Ishikawa (cell line): Measurements from ENCODE around the gene ACSF3.
A peak's percentile ranks its signal among the peaks of the same experiment; 100 is the strongest.

Source experiments
- CEBPB ChIP-seq: IDR thresholded peaks from 2 replicates; pipeline ENCODE4 v1.6.1; 2012
- CREB1 ChIP-seq: IDR thresholded peaks from 2 replicates; pipeline ENCODE4 v1.6.1; 2012; ENCODE audit warnings: low read depth
- EGR1 ChIP-seq: IDR thresholded peaks from 2 replicates; pipeline ENCODE4 v1.6.1; 2012
- EP300 ChIP-seq: IDR thresholded peaks from 2 replicates; pipeline ENCODE4 v1.6.1; 2012; ENCODE audit warnings: borderline replicate concordance
- FOXM1 ChIP-seq: IDR thresholded peaks from 2 replicates; pipeline ENCODE4 v1.6.1; 2012; ENCODE audit warnings: low read depth, borderline replicate concordance
- NFIC ChIP-seq: IDR thresholded peaks from 2 replicates; pipeline ENCODE4 v1.6.1; 2012
- RAD21 ChIP-seq: IDR thresholded peaks from 2 replicates; pipeline ENCODE4 v1.6.1; 2012; ENCODE audit warnings: low read depth
- TAF1 ChIP-seq: IDR thresholded peaks from 2 replicates; pipeline ENCODE4 v1.6.1; 2012; ENCODE audit warnings: low read depth, mild to moderate bottlenecking
- TCF12 ChIP-seq: IDR thresholded peaks from 2 replicates; pipeline ENCODE4 v1.6.1; 2012; ENCODE audit warnings: low read depth
- TEAD4 ChIP-seq: IDR thresholded peaks from 2 replicates; pipeline ENCODE4 v1.6.1; 2012
- YY1 ChIP-seq: IDR thresholded peaks from 2 replicates; pipeline ENCODE4 v1.6.1; 2012; ENCODE audit warnings: low read depth
- ZBTB7A ChIP-seq: IDR thresholded peaks from 2 replicates; pipeline ENCODE4 v1.6.1; 2012; ENCODE audit warnings: low read depth
- TF ChIP-seq, protein P1 (sequence below): IDR thresholded peaks from 2 replicates; pipeline ENCODE4 v1.6.1; 2012
- TF ChIP-seq, protein P2 (sequence below): IDR thresholded peaks from 2 replicates; pipeline ENCODE4 v1.6.1; 2012
- TF ChIP-seq, protein P3 (sequence below): IDR thresholded peaks from 2 replicates; pipeline ENCODE4 v1.6.1; 2012; ENCODE audit warnings: low read depth, mild to moderate bottlenecking

ACSF3 gene

DNA sequence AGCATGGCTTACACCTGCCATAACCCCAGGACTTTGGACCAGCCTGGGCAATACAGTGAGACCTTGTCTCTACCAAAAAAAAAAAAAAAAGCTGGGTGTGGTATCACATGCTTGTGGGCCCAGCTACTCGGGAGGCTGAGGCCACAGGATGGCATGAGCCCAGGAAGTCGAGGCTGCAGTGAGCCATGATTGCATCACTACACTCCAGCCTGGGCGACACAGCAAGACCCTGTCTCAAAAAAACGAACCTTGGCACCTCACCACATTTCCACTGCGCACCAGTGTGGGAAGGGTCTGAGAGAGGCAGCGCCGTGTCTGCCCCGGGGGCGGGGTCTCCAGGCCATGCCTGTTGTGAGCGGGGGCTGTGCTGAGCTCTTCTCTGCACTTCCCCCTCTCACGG, 6.3 kb downstream of the ACSF3 start:
- TF ChIP-seq FOXM1 (no peak), CEBPB (no peak), YY1 (no peak), CREB1 (no peak), ZBTB7A (no peak), TCF12 (no peak), EGR1 (no peak), RAD21 (no peak), TEAD4 (no peak), TAF1 (no peak), EP300 (no peak), NFIC (no peak)
- TF ChIP-seq, protein P1, sequence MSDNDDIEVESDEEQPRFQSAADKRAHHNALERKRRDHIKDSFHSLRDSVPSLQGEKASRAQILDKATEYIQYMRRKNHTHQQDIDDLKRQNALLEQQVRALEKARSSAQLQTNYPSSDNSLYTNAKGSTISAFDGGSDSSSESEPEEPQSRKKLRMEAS, result no peak
- TF ChIP-seq, protein P2, sequence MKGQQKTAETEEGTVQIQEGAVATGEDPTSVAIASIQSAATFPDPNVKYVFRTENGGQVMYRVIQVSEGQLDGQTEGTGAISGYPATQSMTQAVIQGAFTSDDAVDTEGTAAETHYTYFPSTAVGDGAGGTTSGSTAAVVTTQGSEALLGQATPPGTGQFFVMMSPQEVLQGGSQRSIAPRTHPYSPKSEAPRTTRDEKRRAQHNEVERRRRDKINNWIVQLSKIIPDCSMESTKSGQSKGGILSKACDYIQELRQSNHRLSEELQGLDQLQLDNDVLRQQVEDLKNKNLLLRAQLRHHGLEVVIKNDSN, result no peak
- TF ChIP-seq, protein P3, sequence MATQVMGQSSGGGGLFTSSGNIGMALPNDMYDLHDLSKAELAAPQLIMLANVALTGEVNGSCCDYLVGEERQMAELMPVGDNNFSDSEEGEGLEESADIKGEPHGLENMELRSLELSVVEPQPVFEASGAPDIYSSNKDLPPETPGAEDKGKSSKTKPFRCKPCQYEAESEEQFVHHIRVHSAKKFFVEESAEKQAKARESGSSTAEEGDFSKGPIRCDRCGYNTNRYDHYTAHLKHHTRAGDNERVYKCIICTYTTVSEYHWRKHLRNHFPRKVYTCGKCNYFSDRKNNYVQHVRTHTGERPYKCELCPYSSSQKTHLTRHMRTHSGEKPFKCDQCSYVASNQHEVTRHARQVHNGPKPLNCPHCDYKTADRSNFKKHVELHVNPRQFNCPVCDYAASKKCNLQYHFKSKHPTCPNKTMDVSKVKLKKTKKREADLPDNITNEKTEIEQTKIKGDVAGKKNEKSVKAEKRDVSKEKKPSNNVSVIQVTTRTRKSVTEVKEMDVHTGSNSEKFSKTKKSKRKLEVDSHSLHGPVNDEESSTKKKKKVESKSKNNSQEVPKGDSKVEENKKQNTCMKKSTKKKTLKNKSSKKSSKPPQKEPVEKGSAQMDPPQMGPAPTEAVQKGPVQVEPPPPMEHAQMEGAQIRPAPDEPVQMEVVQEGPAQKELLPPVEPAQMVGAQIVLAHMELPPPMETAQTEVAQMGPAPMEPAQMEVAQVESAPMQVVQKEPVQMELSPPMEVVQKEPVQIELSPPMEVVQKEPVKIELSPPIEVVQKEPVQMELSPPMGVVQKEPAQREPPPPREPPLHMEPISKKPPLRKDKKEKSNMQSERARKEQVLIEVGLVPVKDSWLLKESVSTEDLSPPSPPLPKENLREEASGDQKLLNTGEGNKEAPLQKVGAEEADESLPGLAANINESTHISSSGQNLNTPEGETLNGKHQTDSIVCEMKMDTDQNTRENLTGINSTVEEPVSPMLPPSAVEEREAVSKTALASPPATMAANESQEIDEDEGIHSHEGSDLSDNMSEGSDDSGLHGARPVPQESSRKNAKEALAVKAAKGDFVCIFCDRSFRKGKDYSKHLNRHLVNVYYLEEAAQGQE, result no peak

DNA sequence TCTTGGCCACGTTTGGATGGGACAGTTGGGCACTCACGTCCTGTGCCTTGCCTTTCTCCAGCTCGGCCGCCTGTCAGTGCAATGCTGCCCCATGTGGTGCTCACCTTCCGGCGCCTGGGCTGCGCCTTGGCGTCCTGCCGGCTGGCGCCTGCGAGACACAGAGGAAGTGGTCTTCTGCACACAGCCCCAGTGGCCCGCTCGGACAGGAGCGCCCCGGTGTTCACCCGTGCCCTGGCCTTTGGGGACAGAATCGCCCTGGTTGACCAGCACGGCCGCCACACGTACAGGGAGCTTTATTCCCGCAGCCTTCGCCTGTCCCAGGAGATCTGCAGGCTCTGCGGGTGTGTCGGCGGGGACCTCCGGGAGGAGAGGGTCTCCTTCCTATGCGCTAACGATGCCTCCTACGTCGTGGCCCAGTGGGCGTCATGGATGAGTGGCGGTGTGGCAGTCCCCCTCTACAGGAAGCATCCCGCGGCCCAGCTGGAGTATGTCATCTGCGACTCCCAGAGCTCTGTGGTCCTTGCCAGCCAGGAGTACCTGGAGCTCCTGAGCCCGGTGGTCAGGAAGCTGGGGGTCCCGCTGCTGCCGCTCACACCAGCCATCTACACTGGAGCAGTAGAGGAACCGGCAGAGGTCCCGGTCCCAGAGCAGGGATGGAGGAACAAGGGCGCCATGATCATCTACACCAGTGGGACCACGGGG, 7.1 kb downstream of the ACSF3 start:
- TF ChIP-seq EP300 (no peak), RAD21 (no peak), TCF12 (no peak), YY1 (no peak), CREB1 (no peak)
- TF ChIP-seq, protein P1, result no peak
- TF ChIP-seq, protein P2, result no peak

DNA sequence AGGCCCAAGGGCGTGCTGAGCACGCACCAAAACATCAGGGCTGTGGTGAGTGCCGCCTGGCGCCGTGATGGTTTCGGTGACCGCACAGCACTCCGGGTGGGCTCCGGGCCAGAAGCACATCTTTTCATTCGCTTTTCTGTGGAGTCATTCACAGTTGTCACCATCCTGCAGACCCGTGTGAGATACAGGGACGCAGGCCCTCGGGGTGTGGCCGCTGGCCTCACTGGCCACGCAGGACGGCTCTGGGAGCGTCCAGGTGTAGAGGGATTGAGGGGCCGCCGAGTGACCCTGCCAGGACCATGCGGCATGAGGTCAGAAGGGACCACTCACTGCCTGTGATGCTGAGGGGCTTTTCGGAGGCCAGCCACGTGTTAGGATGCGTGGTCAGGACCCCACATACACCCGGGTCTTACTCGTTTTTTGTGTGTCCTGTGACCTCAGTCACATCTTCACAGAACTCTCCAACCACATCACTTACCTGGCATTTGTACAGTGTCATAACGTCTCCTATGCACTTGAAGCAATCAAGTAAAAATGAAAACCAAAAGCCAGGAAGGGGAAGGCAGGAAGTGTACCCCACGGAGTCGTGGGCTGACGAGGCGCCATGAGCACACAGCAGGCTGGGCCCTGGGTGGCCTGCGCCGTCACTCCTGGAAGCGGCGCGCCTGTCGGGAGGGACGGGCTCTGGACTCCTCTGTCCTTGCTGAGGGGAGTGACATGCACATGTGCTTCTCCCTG, 7.8 kb downstream of the ACSF3 start:
- TF ChIP-seq TCF12 (no peak), ZBTB7A (no peak), FOXM1 (no peak)
- TF ChIP-seq, protein P3, result no peak

DNA sequence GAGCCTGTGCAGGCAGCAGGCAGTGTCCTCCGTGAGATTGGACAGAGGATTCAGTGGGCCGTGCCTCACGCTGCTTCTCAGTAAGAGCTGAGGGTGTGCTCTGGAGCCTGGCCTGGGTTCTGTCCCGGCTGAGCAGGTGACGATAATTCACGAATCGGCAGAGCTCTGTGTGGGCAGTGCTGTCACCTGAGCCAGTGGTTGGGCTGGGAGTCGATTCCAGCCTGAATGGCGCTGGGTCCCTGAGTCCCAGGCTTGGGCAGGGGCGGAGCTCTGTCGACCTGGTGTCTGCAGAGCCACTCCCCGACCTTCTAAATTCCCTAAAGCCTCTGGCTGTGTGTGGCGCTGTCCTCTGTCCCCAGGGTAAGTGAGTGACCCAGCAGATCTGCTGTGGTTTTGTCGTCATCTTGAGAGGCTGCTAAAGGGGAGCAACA, 8.4 kb downstream of the ACSF3 start:
- TF ChIP-seq EP300, result no peak
- no peak for TF ChIP-seq NFIC
- TF ChIP-seq, protein P2, result 0 out of 2 replicates have a peak, but pooled peaks have one; percentile 11

DNA sequence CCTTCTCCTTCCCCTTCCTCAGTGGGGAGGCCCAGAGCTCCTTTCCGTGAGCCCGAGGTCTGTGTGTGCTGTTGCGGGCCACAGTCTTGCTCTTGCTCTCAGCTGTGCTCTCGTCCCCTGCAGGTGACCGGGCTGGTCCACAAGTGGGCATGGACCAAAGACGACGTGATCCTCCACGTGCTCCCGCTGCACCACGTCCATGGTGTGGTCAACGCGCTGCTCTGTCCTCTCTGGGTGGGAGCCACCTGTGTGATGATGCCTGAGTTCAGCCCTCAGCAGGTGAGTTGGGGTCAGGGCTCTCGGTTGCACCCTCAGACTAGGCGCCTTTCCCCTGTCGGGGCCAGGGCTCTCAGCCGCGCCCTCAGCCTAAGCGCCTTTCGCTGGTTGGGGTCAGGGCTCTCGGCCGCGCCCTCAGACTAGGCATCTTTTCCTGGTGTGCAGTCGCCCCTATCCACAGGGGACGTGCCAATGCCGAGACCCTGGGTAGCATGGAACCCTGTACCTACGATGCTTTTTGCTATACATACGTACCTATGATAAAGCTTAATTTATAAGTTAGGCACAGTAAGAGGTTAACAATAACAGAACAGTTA, 8.9 kb downstream of the ACSF3 start:
- no peak for TF ChIP-seq ZBTB7A
- no peak for TF ChIP-seq TAF1
- no peak for TF ChIP-seq CEBPB
- TF ChIP-seq, protein P1, result no peak
- TF ChIP-seq, protein P3, result no peak
- TF ChIP-seq EGR1, result no peak
- TF ChIP-seq YY1, result no peak
- TF ChIP-seq NFIC, result no peak
- no peak for TF ChIP-seq TCF12
- TF ChIP-seq FOXM1, result no peak
- TF ChIP-seq, protein P2, result no peak
- TF ChIP-seq EP300, result no peak
- TF ChIP-seq TEAD4, result no peak
- no peak for TF ChIP-seq RAD21
- no peak for TF ChIP-seq CREB1
